ENCODE results near the gene TMEM150C.

DNA sequence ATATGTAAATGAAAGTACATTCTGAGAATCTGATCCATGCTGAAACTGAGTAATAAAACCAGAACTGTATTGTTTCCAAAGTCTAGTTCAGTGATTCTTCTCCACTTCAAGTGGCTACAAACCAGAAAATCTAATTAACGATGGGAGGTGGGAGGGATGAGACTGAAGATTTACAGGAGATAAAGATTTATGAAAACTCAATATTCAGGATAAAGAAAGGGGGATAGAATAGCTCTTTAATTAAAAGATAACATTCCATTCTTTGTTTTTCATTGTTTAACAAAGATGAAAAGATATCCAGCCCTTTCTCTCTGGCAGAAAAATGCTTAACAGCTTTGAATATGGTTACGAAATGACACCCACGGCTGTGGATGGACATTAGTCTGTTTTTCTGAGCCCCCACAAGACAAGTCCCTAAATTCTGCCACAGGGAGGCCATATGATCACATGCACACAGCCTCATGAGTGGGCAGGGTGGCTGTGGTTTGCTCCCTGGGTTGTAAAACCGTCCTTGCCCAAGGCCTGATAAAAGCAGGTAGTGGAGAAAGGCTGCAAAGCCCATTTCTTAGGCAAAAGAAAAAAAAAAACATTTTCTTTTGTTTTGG, 36.4 kb downstream of the TMEM150C start:
- TF ChIP-seq, protein P1, sequence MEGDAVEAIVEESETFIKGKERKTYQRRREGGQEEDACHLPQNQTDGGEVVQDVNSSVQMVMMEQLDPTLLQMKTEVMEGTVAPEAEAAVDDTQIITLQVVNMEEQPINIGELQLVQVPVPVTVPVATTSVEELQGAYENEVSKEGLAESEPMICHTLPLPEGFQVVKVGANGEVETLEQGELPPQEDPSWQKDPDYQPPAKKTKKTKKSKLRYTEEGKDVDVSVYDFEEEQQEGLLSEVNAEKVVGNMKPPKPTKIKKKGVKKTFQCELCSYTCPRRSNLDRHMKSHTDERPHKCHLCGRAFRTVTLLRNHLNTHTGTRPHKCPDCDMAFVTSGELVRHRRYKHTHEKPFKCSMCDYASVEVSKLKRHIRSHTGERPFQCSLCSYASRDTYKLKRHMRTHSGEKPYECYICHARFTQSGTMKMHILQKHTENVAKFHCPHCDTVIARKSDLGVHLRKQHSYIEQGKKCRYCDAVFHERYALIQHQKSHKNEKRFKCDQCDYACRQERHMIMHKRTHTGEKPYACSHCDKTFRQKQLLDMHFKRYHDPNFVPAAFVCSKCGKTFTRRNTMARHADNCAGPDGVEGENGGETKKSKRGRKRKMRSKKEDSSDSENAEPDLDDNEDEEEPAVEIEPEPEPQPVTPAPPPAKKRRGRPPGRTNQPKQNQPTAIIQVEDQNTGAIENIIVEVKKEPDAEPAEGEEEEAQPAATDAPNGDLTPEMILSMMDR (IDR thresholded peaks at IDR 0.05): no peak
- no peak for TF ChIP-seq POLR2A (IDR thresholded peaks at IDR 0.05)

All from heart left ventricle (tissue), 13 donors.